Endometrial microvascular endothelial cells (primary cell): Measurements from ENCODE around the gene ZNF471. TPM values are rescaled to one million over a fixed set of nuclear protein-coding genes. Genes with fewer than 3 reads are reported as not detected.

Source experiments
- in situ Hi-C: cut with HindIII; loops from 2 replicates; pipeline ENCODE4 v1.10.0; 2017; ENCODE audit warnings: low sequenced_read_pairs, low pct_unique_long_range_greater_than_20kb; ENCODE audit errors: inconsistent ontology term
- total RNA-seq: library from RNA; depleted of rRNA; stranded (reverse); fragments of >200 nt; gene quantifications from one replicate; pipeline ENCODE4 v1.2.3, GENCODE V29; 2015; ENCODE audit errors: inconsistent ontology term

ZNF471 gene
- total RNA-seq = 0.84 TPM

- in situ Hi-C loops = no loop called here
Observed at GRCh38 chr19:56507446-56508289, at the start of gene ZNF471. ZNF471 (plus strand) TSS chr19:56507855; CDS start chr19:56511572, 3,717 bp downstream.

- in situ Hi-C loops = no loop called here
Observed at GRCh38 chr19:56474308-56474707, 33.3 kb upstream of the ZNF471 start.

GRCh38 chr19:56476093-56476492 is 31.6 kb upstream of the ZNF471 start:
- in situ Hi-C loops = no loop called here

GRCh38 chr19:56476651-56477428 is 30.8 kb upstream of the ZNF471 start, which contains the start of gene ZNF667:
ZNF667 (minus strand) TSS chr19:56477345; CDS start chr19:56462370, 14,975 bp downstream.
- in situ Hi-C loops = no loop called here

- in situ Hi-C loops = no loop called here
Observed at GRCh38 chr19:56477429-56478338, 30.0 kb upstream of the ZNF471 start.

- in situ Hi-C loops = no loop called here
Observed at GRCh38 chr19:56491399-56491798, 16.3 kb upstream of the ZNF471 start.

GRCh38 chr19:56504581-56504980 is 3.1 kb upstream of the ZNF471 start:
- in situ Hi-C loops = no loop called here

- in situ Hi-C loops = no loop called here
Observed at GRCh38 chr19:56508290-56508778, 679 bp downstream of the ZNF471 start.

GRCh38 chr19:56525214-56525860 is 17.7 kb downstream of the ZNF471 start:
- in situ Hi-C loops = no loop called here

GRCh38 chr19:56537442-56537841 is 29.8 kb downstream of the ZNF471 start:
- in situ Hi-C loops = no loop called here

- in situ Hi-C loops = no loop called here
Observed at GRCh38 chr19:56538254-56538760, 30.7 kb downstream of the ZNF471 start.

GRCh38 chr19:56538761-56539263 is 31.2 kb downstream of the ZNF471 start, which contains the start of gene ZFP28:
ZFP28 (plus strand) TSS chr19:56538948; CDS start chr19:56539019, 71 bp downstream.
- in situ Hi-C loops = no loop called here

- in situ Hi-C loops = no loop called here
Observed at GRCh38 chr19:56543776-56544175, 36.1 kb downstream of the ZNF471 start.

GRCh38 chr19:56547535-56547934 is 39.9 kb downstream of the ZNF471 start:
- in situ Hi-C loops = no loop called here

GRCh38 chr19:56554272-56554869 is 46.7 kb downstream of the ZNF471 start:
- in situ Hi-C loops = no loop called here

- in situ Hi-C loops = no loop called here
Observed at GRCh38 chr19:56562766-56563165, 55.1 kb downstream of the ZNF471 start.

GRCh38 chr19:56566904-56567273 is 59.2 kb downstream of the ZNF471 start:
- in situ Hi-C loops = no loop called here
